Measurements from ENCODE around the gene CELSR2. TPM values are rescaled to one million over a fixed set of nuclear protein-coding genes. Genes with fewer than 3 reads are reported as not detected.

Gene CELSR2
- total and polyA plus RNA-seq, 2 experiments from 2014 or later, result 11.2 to 35.1 TPM

- no peak for TF ChIP-seq ZNF331 (CRISPR knock-in tag; IDR thresholded peaks at IDR 0.05; ENCODE audit: low read depth)
- no peak for TF ChIP-seq CTCF (conservative IDR thresholded peaks at IDR 0.05; ENCODE audit: low read depth in 2 of 2)
- TF ChIP-seq POLR2AphosphoS5 (IDR thresholded peaks at IDR 0.05; ENCODE audit: low read depth), result no peak
- TF ChIP-seq ETS1 (IDR thresholded peaks at IDR 0.05), result no peak
- no peak for TF ChIP-seq STAT1 (IDR thresholded peaks at IDR 0.05; ENCODE audit: unreplicated experiment)
- no peak for TF ChIP-seq EZH2 (IDR thresholded peaks at IDR 0.05; ENCODE audit: low read depth, unreplicated experiment)
- TF ChIP-seq EZH2phosphoT487 (IDR thresholded peaks at IDR 0.05; ENCODE audit: unreplicated experiment), result no peak
- Histone ChIP-seq H3K4me3 (no peak overlapping the region), H3K4me1 (ENCODE audit: insufficient read depth) (no peaks in the 10 kb centered on the region), H3K27me3 (ENCODE audit: insufficient read depth) (no peaks in the 10 kb centered on the region), H3K4me2 (no peak overlapping the region), H4K20me1 (replicated peaks; ENCODE audit: insufficient read depth) (no peaks in the 10 kb centered on the region), H3K79me2 (replicated peaks; ENCODE audit: insufficient read depth) (no peaks in the 10 kb centered on the region), H3K9me2 (ENCODE audit: insufficient read depth) (no peaks in the 10 kb centered on the region), H3F3A (replicated peaks; ENCODE audit: low read depth) (no peaks in the 10 kb centered on the region), H3K36me3 (ENCODE audit: insufficient read depth) (peaks cover 27% of the 10 kb centered on the region; the same call in 1 of the 2 replicates), H2AFZ (no peak overlapping the region), H3K27ac (ENCODE audit: low read depth) (no peak overlapping the region)
- DNase-seq (ENCODE audit: low spot score) (no peak), ATAC-seq (no peak)
- H3K27ac Mint-ChIP-seq, result no peak overlapping the region
- H3K27me3 Mint-ChIP-seq (ENCODE audit: insufficient read depth, low read depth, poor library complexity), result peaks cover 4% of the 10 kb centered on the region
- no peak overlapping the region for H3K4me3 Mint-ChIP-seq
- H3K36me3 Mint-ChIP-seq (ENCODE audit: low read depth), result peaks cover 44% of the 10 kb centered on the region
- no peaks in the 10 kb centered on the region for H3K9me3 Mint-ChIP-seq
- peaks cover 10% of the 10 kb centered on the region for H3K4me1 Mint-ChIP-seq
Measured at GRCh38 chr1:109315288-109315687, 65.9 kb downstream of the CELSR2 start.

GRCh38 chr1:109316506-109316905, 67.2 kb downstream of the CELSR2 start:
- Histone ChIP-seq H3F3A (replicated peaks; ENCODE audit: low read depth) (no peaks in the 10 kb centered on the region), H2AFZ (no peak overlapping the region), H3K27me3 (ENCODE audit: insufficient read depth) (no peaks in the 10 kb centered on the region), H3K4me3 (no peak overlapping the region), H3K9me2 (ENCODE audit: insufficient read depth) (no peaks in the 10 kb centered on the region), H3K4me2 (no peak overlapping the region), H3K4me1 (ENCODE audit: insufficient read depth) (no peaks in the 10 kb centered on the region), H3K27ac (ENCODE audit: low read depth) (no peak overlapping the region), H3K79me2 (replicated peaks; ENCODE audit: insufficient read depth) (no peaks in the 10 kb centered on the region), H3K36me3 (ENCODE audit: insufficient read depth) (peaks cover 37% of the 10 kb centered on the region; the same call in 1 of the 2 replicates), H4K20me1 (replicated peaks; ENCODE audit: insufficient read depth) (no peaks in the 10 kb centered on the region)
- Mint-ChIP-seq H3K4me3 (no peak overlapping the region), H3K27me3 (ENCODE audit: insufficient read depth, low read depth, poor library complexity) (peaks cover 4% of the 10 kb centered on the region), H3K27ac (no peak overlapping the region), H3K36me3 (ENCODE audit: low read depth) (peaks cover 51% of the 10 kb centered on the region), H3K4me1 (peaks cover 10% of the 10 kb centered on the region), H3K9me3 (no peaks in the 10 kb centered on the region)
- no peak for ATAC-seq
- no peak for DNase-seq (ENCODE audit: low spot score)
- TF ChIP-seq ZNF331 (CRISPR knock-in tag; IDR thresholded peaks at IDR 0.05; ENCODE audit: low read depth) (no peak), CTCF (conservative IDR thresholded peaks at IDR 0.05; ENCODE audit: low read depth in 2 of 2) (no peak), JUNB (IDR thresholded peaks at IDR 0.05; ENCODE audit: unreplicated experiment) (no peak), NANOG (IDR thresholded peaks at IDR 0.05; ENCODE audit: borderline replicate concordance) (no peak), EZH2phosphoT487 (IDR thresholded peaks at IDR 0.05; ENCODE audit: unreplicated experiment) (no peak), CREB1 (CRISPR knock-in tag; IDR thresholded peaks at IDR 0.05; ENCODE audit: low read depth) (no peak), ETS1 (IDR thresholded peaks at IDR 0.05) (no peak), REST (IDR thresholded peaks at IDR 0.05; ENCODE audit: unreplicated experiment) (no peak), POLR2AphosphoS5 (IDR thresholded peaks at IDR 0.05; ENCODE audit: low read depth) (no peak)
